ENCODE data around the gene STOX1.

- no peak for TF ChIP-seq POLR2AphosphoS5 (IDR thresholded peaks at IDR 0.05; ENCODE audit: borderline replicate concordance, low read depth, low read length)
- TF ChIP-seq EZH2 (IDR thresholded peaks at IDR 0.05) = no peak
- TF ChIP-seq FOXP2 (optimal IDR thresholded peaks at IDR 0.05; ENCODE audit: control extremely low read depth, extremely low read length, insufficient read depth) = no peak
Observed at GRCh38 chr10:68787813-68788212, 39.5 kb upstream of the STOX1 start.

Data from SK-N-MC (cell line).